ENCODE results near the gene FEM1C.

FEM1C gene

DNA sequence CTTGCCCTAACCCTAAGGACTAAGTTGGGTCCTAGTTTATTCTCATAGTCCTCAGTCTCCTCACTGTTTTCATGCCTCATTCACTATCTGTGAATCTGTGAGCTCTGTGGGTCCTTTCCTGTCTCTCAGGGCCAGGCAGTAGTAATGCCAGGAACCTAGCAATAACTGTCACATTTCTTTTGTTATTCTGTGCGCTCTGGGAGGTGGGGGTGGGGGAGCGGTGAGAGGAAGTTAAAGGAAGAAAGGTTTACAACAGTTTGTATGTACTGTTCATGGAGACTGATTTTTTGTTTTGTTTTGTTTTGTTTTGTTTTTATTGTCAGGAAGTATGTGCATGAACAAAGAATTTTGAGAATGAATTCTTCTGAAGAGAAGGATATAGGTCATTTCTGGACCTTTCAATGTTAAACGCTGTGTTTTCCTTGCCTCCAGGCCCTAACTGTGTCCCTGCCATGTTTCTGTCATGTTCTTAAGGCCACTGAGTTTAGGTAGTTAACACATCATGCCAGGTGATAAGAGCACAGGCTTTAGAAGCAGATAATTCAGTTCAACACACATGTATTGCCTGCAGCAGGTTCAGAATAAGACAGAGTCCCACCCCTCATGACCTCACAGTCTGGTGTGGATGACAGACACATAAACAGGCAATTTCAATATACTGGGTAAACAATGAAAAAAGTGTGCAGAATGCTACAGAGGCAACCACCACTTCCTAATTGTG is 13.3 kb upstream of the FEM1C start:
- DNase-seq: no peak

DNA sequence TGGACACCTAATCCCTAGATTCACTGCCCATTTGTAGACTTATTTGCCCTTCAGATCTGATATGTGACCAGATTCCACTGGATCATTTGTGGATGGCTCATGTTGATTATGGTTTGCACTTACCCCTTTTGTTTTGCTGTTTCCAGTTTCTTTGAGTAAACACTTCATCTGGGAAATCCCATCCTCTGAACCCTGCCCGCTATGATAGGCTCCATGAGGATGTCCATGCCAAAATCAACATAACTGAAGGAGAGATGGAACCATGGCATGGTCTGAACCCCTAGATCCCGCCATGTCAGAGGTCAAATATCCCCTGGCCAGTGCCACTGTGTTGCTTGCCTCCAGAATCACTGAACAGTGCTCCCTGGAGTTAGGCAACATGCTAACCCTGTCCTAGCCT is 11.7 kb upstream of the FEM1C start:
- no peak for DNase-seq

DNA sequence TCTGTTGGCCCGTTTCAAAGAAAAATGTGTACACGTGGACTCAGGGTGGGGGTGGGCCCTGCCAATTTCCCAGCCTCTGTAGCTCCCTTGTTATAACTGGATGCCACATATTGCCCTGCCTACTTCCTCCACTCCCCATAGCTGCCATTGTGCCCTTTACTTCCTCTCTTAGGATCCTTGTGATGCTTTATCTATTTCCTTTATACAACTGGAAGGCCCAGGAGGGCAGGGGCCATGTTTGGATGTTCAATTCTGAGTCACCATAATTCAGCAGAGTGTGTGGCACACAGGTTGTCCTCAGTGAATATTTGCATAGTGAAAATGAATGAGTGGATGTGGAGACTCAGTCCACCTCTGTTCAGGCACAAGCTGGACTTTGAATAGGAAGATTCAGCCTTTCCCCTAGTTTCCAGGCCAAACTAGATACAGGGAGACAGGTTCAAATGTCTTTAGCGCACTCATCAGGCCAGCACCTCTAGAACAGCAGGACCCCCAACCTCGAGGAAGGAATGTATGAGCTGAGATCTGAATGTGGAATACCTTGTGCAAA is 10.6 kb upstream of the FEM1C start:
- DNase-seq: no peak

DNA sequence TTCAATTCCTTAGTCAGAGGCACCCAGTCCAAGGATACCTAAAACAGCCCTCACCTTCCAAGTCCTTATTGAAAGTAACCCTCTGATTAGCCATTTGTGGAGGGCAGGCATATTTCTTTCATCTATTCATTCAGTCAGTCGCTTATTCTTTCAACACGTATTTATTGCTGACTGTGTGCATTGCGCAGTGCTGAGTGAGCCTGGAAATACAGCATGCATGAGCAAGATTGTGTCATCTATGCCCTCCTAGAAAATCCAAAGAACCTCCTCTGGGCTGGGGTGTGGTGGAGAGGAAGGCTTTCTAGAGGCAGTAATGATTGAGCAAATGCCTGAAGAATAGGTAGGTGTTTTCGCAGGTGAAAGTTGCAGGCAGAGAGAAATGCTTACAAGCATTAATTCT is 8.5 kb upstream of the FEM1C start:
- no peak for DNase-seq

DNA sequence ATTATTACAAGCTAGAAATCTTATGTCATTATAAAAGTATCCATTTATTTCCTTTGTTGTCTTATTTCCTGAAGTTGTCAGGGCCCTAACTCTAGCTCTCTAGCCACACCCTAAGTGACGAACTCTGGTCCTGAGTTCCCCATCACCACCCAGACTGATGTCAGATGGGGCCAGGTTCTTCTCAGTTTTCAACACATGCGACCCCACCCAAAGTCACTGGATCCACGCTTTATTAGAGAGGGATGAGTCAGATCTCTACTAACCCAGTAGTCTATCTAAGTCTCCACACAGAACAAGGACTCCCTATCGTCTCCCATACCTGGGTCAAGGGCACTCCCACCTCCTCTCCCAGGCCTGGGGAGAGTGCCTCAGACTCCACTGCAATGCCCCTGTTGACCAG is 6.8 kb upstream of the FEM1C start:
- no peak for DNase-seq

DNA sequence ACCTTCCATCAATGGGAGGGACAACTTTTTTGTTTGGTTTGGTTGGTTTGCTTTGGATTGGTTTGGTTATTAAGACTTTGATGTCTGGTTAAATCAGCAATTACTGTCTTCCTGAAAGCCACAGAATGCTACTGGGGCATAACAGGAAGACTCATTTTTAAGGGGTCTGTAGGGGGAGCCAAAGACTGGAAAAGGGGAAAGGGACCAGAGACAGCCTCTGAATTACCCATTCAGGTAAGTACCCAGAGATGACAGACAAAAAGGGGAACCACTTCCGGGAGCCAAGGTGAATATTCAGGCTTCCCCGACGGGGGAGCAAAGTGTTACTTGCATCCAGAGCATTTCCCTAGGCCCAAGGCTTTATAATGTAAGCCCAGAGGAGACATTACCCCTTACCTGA is 4.6 kb upstream of the FEM1C start:
- no peak for DNase-seq

DNA sequence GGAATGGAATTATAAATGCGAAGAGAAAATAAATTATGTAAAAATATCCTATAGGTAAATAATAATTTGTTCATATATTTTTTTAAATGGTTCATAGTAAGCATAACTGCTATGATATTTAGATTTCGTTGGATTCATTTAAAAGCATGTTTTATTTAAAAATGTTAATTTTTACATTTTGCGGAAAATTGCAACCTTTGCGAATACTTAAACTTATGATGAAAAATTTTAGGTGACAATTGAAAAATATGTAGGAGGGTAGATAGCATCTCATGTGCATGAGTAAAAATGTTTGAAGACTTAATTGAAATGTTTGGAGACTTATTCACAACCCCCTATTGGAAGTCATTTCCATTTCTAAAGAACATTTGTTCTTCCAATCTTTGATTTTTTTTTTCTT is 4.1 kb upstream of the FEM1C start:
- no peak for DNase-seq

DNA sequence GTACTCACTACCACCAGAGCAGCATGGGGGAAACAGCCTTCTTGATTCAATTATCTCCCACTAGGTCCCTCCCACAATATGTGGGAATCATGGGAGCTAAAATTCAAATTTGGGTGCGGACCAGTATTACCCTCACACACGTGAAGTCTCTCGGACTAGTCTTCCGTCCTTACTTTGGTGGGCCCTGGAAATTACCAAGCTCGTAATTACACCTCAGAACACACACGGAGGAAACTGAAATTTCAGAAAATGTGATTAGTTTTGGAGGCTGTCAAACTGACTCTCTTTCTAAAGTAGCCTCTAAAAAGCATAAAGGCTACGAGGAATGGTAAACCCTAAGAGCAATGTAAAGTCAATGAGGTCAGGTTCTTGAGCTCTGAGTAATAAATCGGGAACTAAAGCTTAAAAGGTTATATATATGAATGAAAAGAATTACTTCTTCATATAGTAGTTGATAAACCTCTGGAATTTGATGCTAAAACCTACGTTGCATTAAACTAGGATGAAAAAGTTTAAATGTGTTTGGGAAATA is 842 bp upstream of the FEM1C start:
- DNase-seq: no peak

DNA sequence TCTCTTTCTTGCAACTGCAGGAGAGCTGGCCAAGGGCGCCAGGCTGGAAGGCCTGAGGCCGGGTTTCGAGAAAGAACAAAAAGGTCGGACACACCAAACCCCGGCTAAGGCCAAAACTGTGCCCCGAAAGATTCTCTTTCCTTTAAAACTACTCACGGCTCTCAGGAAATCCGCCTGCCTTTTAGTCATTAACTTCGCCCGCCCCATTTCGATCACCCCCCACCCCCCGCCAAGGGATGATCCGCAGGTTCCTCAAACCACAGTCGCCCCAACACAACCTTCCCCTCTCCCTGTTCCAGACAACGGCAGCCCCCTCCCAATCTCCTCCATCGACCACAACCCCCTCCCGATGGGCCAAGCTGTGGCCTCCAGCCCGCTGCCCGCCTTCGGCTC is 536 bp downstream of the FEM1C start:
- DNase-seq: no peak

DNA sequence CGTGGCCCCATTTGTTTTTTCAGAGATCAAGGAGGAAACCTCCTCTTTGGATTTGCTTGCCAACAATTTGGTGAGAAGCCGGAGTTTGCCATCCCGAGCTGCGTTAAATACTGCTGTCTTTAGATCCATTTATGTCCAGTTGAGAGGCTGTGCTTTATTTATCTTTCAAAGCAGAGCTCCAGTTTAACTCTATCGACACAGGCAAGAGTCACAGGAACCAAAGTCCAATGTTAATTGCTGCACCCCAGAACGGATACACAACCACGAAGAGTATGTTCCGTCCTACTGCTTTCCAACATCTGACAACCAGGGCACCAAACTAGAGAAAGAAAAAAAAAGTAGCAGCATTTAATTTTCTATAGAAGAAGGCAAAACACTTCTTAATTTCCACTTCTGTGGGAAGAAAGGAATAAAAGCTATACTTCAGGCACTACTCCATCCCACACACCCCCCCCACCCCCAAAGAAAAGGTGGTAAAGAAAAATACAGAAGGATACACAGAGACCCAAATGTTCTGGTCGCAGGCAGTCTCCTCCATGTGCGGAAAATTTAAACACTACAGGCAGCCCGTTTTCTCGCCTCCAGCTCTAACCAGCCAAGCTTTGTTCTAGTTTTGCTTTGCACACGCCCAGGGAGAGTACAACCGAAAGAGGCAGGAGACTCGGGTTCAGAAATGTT is 1.1 kb downstream of the FEM1C start:
- DNase-seq: no peak

DNA sequence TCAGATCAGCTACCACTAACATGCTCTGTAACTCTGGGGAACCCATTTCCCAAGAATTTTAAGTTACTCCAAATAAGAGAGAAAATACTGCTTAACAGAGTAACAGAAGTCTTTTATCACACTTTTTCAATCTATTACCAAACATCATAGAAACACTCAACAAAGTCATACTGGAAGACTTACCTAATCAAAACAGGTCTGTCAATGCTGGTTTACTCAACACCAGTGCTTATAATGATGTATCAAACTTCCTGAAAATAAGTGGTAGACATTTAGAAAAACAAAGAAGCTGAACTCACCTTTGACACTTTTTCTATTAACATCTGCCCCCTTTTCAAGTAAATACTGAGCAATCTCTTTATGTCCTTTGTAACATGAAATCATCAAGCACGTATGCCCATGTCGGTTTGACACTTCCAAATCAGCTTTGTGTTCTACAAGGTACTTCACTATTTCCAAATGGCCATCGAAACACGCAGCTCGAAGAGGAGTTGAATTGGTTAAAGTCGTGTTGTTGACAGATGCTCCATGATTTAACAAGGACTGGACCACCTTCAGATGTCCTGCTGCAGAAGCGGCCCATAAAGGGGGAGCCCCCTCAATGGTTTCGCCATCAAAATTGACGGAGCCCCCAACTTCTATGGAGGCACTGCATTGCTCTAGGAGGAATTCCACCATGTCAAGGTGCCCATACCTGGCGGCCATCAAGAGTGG is 1.8 kb downstream of the FEM1C start:
- DNase-seq: no peak

DNA sequence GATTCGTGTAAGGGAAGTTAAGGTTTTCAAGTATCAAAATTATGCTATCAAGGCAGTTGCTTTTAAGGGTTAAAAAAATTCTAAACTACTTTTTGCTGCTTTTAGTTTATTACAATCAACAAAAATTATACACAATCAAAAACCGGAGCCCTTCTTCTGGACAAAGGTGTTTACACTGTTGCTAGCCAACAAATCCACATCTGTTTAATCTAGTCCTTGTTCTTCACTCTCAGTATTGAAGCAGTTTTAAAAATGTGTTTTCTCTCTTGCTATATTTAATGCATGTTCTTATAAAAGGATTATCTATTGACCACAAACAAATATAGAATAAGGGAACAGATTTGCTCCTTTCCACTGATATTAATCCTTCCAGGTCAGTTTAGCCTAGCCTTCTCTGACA is 2.5 kb downstream of the FEM1C start:
- no peak for DNase-seq

DNA sequence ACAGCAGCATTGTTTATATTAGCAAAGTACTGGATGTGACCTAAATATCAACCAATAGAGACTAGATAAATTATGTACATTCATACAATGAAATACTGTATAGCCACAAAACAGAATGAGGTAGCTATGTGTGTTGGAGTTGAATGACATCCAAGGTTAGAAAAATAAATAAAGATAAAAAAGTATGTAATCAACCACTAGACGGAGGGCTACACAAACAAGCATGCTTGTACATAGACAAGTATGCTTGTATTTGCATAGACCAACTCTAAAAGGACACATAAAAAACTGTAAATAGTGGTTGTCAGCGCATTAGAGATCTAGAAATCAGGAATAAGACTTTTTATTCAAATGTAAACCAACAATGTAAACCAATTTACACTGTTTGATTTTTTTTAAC is 3.0 kb downstream of the FEM1C start:
- no peak for DNase-seq

DNA sequence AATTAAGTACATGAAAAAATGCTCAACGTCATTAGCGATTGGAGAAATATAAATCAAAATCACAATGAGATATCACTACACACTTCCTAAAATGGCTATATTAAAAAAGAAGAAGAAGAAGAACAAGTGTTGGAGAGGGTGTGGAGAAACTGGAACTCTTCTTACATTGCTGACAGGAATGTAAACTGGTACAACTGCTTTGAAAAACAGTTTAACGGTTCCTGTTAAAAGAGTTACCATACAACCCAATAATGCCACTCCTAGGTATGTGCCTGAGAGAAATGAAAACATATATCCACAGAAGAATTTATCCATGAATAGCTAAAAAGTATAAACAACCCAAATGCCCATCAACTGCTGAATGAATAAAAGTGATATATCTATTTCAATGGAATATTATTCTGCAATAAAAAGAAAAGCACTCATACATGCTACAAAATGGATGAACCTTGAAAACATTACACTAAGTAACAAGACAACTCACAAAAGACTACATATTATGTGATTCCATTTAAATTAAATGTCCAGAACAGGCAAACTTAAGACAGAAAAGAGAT is 9.0 kb downstream of the FEM1C start:
- DNase-seq: no peak

DNA sequence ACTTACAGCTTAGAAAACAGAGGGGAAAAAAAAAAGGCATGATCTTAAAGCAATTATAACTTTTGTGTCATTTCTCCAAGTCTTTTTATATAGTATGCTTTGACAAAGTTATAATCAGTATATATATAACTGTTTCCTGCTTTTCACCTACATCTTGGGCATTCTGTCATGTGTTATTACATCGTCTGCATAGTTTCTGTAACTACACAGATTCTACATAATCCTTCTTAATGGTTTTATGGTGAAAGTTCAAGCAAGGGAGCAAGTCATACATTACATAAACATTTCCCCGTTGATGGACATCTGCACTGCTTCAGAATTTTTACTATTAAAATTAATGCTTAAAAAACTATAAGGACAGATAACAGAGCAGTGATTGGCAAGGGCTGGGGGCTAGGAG is 12.1 kb downstream of the FEM1C start:
- no peak for DNase-seq

DNA sequence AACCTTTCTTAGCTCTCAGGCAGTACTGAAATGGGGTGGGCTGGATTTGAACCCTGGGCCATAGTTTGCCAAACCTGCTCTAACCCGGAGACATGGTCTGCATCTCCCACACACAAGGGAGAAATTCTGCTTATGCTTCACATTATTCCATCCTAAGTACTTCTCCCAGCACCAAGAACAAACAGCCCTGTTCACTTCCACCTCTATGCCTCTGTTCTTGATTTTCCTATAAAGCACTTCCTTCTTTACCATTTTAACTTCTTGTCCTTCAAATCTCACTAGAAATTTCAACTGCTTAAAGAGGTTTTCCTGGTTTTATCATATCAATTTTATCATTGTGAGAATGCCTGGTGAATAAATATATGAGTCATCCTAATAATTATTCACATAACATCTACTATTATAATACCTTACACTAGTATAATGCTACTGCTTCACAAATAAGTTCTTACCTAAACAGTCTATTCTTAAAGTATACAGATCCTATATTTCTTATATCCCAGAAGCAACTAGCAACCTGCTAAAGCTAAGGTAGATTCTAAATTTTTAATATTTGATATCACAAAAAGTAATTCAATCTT is 12.7 kb downstream of the FEM1C start:
- DNase-seq: no peak

DNA sequence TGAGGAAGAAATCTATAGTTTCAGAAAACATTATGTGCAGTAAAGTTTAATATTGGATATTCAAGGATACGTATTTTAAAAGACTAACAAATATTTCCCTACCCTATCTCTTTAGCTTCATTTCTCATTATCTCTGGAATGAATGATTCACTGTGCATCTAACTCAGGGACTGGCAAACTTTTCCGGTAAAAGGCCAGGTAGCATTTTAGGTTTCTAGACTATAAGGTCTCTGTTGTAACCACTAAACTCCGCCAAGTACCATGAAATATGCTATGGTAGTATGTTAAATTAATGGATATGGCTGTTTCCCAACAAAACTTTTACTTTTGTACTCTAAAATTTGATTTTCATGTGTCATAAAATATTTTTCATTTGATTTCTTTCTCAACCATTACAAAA is 13.2 kb downstream of the FEM1C start:
- DNase-seq: no peak

DNA sequence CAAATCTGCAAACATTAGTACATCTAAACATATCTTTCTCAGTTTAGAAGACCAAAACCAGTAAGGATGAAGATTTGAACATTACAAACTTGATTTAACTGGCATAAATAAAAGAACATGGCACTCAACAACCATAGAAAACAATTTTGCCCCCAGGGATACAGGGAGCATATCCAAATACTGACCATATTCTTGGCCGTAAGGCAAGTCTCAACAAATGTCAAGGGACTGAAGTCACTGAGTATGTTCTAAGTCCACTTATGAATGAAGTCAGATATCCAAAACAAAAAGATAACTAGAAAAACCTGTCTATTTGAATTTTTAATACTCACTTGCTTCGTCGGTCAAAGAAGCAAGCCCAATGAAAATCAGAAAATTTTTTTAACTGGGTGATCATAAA is 14.1 kb downstream of the FEM1C start:
- DNase-seq: no peak

DNA sequence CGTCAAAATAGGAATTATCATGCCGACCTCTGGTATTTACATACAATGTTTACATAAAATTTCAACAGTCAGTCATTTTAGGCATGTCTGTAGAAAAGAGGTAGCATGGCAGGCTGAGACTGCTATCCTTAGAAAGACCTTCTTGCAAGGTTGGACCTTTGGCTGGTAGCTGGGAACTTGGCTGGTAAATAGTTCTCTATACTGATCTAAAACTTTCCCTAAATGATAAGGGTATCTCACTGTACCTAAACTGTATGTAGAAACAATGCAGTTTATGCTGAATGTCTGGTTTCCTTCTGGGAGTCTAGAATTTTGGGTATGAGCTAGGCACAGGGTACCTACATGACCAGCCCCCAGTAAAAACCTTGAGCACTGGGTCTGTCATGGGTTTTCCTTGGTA is 18.0 kb downstream of the FEM1C start:
- DNase-seq: no peak

DNA sequence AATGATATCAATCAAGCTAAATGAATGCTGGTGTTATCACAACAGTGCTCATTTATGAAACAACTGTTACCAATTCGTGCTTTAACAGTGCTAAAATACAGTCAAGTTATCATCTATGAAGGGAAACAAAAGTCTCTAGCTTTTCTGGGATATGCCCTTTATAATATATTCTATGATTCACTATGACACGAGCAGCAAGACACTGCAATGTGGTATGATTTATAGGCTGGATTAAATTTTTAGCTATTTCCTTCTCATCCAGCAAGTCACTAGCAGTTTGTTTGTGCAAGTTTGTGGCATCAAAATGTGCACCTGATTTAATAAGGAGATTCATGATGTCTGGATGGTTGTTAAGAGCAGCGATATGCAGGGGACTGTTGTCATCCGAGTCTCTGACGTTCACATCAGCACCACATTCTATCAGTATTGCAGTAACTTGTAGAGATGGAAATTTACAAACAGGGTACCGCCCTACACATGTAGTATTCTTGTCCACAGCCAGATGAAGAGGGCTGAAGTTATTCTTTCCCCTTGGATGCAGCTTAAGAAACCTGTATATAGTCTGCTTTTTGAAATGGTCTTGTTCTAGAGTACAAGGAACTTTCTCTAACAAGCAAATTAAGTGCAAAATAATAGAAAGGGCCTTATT is 20.3 kb downstream of the FEM1C start:
- DNase-seq: no peak

DNA sequence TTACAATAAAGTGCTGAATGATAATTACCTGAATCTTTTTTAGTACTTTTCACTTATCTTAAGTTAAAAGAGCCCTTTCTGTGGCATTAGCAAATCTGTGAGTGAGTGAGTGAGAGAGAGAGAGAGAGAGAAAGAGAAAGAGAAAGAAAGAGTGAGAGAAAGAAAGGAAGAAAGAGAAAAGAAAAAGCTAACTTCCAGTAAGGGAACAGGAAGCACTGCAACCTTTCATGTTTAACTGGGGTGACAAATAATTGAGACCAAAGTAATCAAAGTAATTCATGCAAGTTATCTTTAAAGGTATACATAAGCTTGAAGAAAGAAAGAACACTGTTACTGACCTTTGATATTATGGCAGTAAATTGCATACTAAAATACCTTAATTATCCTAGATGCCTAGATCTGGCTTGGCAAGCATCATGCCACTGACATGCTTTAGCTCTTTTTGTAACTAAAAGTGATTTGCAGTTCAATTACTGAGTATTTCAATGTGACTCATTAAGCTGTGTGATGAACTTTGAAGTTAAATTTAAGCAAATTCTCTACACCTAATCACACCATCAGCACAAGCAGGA is 21.7 kb downstream of the FEM1C start:
- no peak for DNase-seq

DNA sequence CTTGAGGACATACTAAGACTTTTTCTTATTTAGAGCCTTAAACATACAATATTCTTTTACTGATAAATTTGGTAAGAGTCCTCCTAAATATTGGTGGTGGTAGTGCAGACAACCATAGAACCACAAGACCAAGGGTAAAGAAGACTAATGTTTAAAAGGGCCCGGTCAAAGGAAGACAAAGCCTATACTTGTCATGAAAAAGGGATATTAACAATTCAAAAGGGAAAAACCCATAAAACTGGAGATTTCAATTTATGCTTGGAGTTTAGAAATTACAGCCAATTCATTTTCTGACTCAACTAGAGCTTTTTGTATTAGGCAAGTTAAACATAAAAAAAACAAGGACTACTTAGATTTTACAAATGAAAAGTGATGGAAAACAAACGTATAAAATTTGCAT is 24.4 kb downstream of the FEM1C start:
- no peak for DNase-seq
